Dendritic cell treated with granulocyte-macrophage colony-stimulating factor and Interleukin-4, amounts not matched to agents 40 ng/mL and 50 ng/mL, for 4 days (primary cell): ENCODE data around the gene E4F1.

Source experiments
- H3K27ac Mint-ChIP-seq: one replicate; pipeline ENCODE4 v1.8.0; 2022; ENCODE audit warnings: mild to moderate bottlenecking, mixed read lengths
- H3K27me3 Mint-ChIP-seq: one replicate; pipeline ENCODE4 v1.8.0; 2022; ENCODE audit warnings: mild to moderate bottlenecking, mixed read lengths
- H3K36me3 Mint-ChIP-seq: one replicate; pipeline ENCODE4 v1.8.0; 2022; ENCODE audit warnings: low read depth, mixed read lengths
- H3K4me1 Mint-ChIP-seq: one replicate; pipeline ENCODE4 v1.8.0; 2022; ENCODE audit warnings: low read depth, mixed read lengths
- H3K4me3 Mint-ChIP-seq: one replicate; pipeline ENCODE4 v1.8.0; 2022; ENCODE audit warnings: mild to moderate bottlenecking, moderate library complexity, mixed read lengths
- H3K9me3 Mint-ChIP-seq: one replicate; pipeline ENCODE4 v1.8.0; 2022; ENCODE audit warnings: mixed read lengths
- intact Hi-C: fragments of 100-400 bp; cut with micrococcal nuclease; formaldehyde crosslinking; loops from one replicate; pipeline ENCODE4 v1.15.0; 2022

E4F1 gene

DNA sequence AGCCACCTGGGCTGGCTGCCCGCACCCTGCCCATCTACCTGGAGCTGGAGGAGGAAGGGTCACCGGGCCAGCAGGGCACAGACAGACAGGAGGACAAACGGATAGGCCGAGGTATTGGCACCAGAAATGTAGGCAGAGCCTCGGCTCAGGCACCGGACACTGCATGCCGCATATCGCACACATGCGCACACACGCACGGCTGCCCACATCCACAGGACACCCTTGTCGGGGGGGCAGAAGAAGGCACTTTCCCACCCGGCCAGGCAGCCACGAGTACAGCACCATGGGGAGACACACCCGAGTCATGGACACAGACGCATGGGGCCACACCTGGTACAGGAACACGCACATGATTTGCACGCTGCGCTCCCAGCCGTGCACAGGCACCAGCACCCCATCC lies 41.4 kb upstream of the E4F1 start:
- no peaks in the 10 kb centered on the region for H3K4me1 Mint-ChIP-seq
- peaks cover 14% of the 10 kb centered on the region for H3K36me3 Mint-ChIP-seq
- H3K27me3 Mint-ChIP-seq = peaks cover 4% of the 10 kb centered on the region
- no peaks in the 10 kb centered on the region for H3K9me3 Mint-ChIP-seq
- no peak overlapping the region for H3K4me3 Mint-ChIP-seq
- intact Hi-C loops = no loop called here
- no peak overlapping the region for H3K27ac Mint-ChIP-seq

DNA sequence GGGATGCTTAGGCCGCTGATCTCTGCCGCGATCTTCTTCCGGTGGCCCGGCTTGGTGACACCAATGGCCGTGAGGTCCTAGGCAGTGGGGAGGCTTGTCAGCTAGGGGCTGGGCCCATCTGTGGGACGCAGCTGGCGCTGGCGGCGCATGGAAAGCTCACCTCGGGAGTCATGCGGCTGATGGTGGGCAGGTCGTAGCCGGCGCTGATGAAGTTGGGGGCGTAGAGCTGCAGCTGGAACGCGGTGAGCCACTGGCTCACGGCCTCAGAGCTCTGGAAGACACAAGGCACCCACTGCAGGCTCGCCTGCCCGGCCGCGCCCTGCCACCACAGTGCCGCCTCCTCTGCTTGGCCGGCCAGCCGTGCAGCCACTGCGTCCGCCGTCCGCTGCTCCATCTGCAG lies 39.7 kb upstream of the E4F1 start:
- H3K27ac Mint-ChIP-seq = no peak overlapping the region

DNA sequence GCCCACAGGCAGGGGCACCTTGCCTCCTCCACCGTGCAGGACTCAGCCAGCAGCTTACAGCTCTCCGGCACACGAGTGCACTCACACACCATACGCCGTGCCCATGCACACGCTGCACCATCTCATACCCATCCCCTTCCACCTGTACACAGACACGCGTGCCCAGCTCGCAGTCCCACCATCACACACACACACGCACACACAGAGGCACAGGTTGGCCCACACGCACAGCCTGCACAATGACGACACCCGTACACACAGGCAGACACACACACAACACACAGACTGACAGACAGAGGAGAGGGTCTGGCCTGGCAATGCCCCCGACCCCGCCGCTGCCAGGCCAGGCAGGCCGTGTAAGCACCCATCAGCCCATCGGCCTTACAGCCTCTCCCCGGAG lies 39.0 kb upstream of the E4F1 start:
- peaks cover 1% of the 10 kb centered on the region for H3K27me3 Mint-ChIP-seq
- no peaks in the 10 kb centered on the region for H3K36me3 Mint-ChIP-seq
- H3K4me1 Mint-ChIP-seq = no peaks in the 10 kb centered on the region
- H3K4me3 Mint-ChIP-seq = no peak overlapping the region
- intact Hi-C loops = no loop called here
- no peak overlapping the region for H3K27ac Mint-ChIP-seq
- H3K9me3 Mint-ChIP-seq = no peaks in the 10 kb centered on the region

More for the DNA sequence above, 39.7 kb upstream of the E4F1 start:
- peaks cover 4% of the 10 kb centered on the region for H3K27me3 Mint-ChIP-seq
- no peak overlapping the region for H3K4me3 Mint-ChIP-seq
- no peaks in the 10 kb centered on the region for H3K4me1 Mint-ChIP-seq
- no peaks in the 10 kb centered on the region for H3K36me3 Mint-ChIP-seq
- no peaks in the 10 kb centered on the region for H3K9me3 Mint-ChIP-seq
- intact Hi-C loops = no loop called here

GRCh38 chr16:2184962-2185361 lies 38.4 kb upstream of the E4F1 start:
- intact Hi-C loops = no loop called here
- H3K9me3 Mint-ChIP-seq = no peaks in the 10 kb centered on the region
- H3K27me3 Mint-ChIP-seq = no peaks in the 10 kb centered on the region
- no peaks in the 10 kb centered on the region for H3K4me1 Mint-ChIP-seq
- no peak overlapping the region for H3K4me3 Mint-ChIP-seq
- no peak overlapping the region for H3K27ac Mint-ChIP-seq
- no peaks in the 10 kb centered on the region for H3K36me3 Mint-ChIP-seq

DNA sequence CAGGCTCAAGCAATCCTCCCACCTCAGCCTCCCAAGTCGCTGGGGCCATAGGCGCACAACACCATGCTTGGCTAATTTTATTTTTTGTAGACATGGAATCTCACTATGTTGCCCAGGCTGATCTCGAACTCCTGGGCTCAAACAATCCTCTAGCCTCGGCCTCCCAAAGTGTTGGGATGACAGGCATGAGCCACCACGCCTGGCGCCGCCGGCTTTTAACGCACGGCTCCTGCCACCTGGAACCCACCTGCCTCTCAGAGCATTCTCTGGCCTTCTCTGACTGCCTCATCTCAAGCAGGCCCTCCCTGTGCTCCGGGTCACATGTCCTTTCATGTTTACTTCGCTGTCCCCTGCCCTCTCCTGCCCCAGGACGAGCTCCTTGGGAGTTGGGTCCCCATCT lies 37.3 kb upstream of the E4F1 start:
- Mint-ChIP-seq H3K4me1 (no peaks in the 10 kb centered on the region), H3K27me3 (no peaks in the 10 kb centered on the region), H3K4me3 (no peak overlapping the region), H3K27ac (no peak overlapping the region), H3K9me3 (no peaks in the 10 kb centered on the region), H3K36me3 (no peaks in the 10 kb centered on the region)
- intact Hi-C loops = no loop called here

DNA sequence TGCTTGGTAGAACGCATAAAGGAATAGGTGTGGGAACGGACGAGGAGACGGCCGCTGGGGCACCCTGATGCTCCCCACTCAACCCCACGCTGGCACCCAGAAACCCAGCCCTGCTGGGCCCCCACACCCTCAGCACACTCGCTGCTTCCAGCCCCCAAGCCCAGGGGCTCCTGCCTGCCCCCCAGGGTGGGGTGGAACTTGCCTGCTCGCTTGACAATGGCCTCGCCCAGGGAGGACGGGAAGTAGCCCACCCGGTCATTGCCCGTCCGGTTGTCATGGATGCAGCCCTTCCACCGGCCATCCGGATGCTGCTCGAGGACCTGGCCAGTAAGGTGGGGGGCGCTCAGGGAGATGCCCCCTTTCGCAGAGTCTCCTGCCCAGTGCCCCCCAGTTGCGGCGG lies 36.9 kb upstream of the E4F1 start:
- intact Hi-C loops = no loop called here
- no peak overlapping the region for H3K27ac Mint-ChIP-seq
- no peaks in the 10 kb centered on the region for H3K4me1 Mint-ChIP-seq
- no peaks in the 10 kb centered on the region for H3K27me3 Mint-ChIP-seq
- H3K9me3 Mint-ChIP-seq = no peaks in the 10 kb centered on the region
- H3K4me3 Mint-ChIP-seq = no peak overlapping the region
- no peaks in the 10 kb centered on the region for H3K36me3 Mint-ChIP-seq

- Mint-ChIP-seq H3K4me1 (no peaks in the 10 kb centered on the region), H3K9me3 (no peaks in the 10 kb centered on the region), H3K4me3 (no peak overlapping the region), H3K36me3 (no peaks in the 10 kb centered on the region), H3K27me3 (no peaks in the 10 kb centered on the region), H3K27ac (no peak overlapping the region)
- intact Hi-C loops = no loop called here
These were observed 36.2 kb upstream of the E4F1 start for GRCh38 chr16:2187212-2187611.

DNA sequence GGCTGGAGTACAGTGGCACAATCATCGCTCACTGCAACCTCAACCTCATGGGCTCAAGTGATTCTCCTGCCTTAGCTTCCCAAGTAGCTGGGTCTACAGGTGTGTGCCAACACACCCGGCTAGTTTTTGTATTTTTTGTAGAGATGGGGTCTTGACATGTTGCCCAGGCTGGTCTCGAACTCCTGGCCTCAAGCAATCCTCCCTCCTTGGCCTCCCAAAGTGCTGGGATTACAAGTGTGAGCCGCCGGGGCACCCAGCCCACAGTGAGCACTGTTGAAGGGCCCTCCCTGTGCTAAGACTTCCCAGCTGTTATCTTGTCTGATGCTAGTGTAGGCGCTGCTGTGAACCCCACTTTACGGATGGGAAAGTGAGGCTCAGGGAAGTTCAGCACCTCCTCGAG lies 35.0 kb upstream of the E4F1 start:
- Mint-ChIP-seq H3K27ac (no peak overlapping the region), H3K36me3 (no peaks in the 10 kb centered on the region), H3K27me3 (peaks cover 5% of the 10 kb centered on the region), H3K9me3 (no peaks in the 10 kb centered on the region), H3K4me1 (no peaks in the 10 kb centered on the region), H3K4me3 (no peak overlapping the region)
- intact Hi-C loops = no loop called here

DNA sequence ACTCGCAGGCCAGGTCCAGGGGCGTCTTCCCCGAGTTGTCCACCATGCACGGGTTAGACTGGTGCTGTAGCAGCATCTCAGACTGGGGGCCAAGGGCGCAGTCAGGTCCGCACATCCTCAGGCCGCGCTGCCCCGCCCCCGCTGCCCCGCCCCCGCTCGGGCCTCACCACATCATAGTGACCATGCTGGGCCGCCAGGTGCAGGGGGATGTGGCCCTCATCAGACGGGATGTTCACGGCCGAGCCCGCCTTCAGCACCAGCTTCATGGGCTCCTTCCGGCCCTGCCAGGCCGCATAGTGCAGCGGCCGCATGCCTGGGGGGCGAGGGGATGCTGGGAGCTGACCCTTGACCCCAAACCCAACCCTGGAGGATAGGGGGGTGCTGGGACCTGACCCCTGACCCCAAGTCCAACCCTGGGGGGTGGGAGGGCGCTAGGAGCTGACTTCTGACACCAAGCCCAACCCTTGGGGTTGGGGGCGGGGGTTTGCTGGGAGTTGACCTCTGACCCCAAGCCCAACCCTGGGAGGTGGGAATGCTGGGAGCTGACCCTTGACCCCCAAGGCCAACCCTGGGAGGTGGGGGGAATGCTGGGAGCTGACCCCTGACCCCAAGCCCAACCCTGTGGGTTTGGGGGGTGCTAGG lies 34.0 kb upstream of the E4F1 start:
- intact Hi-C loops = no loop called here
- Mint-ChIP-seq H3K4me3 (no peak overlapping the region), H3K9me3 (no peaks in the 10 kb centered on the region)

DNA sequence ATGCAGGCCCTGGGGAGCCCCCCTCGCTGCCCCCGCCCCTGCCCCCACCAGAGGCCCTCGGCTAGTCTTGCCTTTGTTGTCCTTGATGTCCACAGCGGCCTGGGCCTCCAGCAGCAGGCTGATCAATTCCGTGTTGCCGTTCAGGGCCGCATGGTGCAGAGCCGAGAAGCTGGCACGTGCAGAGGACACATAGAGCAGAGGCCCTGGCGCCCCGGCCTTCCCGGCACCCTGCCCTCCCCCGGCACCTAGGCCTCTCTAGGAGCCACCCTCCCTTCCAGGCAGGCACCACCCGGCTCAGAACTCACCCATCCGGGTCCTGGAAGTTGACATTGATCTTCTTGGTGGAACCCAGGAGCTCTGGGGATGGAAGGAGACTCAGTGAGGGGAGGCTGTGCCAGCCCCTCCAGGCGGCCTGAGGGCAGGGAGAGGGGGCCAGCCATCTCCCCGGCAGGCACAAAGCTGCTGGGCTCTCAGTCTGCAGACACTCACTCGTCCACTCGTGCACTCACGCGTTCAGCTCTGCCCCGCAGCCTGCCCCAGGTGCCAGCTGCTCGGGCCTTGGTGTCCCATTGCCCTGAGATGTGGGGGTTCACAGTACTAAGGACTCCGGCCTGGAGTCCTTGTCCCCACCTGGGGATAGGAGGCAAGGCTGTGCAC lies 33.3 kb upstream of the E4F1 start:
- no peak overlapping the region for H3K4me3 Mint-ChIP-seq
- no peaks in the 10 kb centered on the region for H3K36me3 Mint-ChIP-seq
- peaks cover 23% of the 10 kb centered on the region for H3K27me3 Mint-ChIP-seq
- no peaks in the 10 kb centered on the region for H3K4me1 Mint-ChIP-seq
- H3K27ac Mint-ChIP-seq = no peak overlapping the region
- H3K9me3 Mint-ChIP-seq = no peaks in the 10 kb centered on the region
- intact Hi-C loops = no loop called here

More for the DNA sequence above, 34.0 kb upstream of the E4F1 start:
- Mint-ChIP-seq H3K27me3 (peaks cover 15% of the 10 kb centered on the region), H3K36me3 (no peaks in the 10 kb centered on the region), H3K4me1 (no peaks in the 10 kb centered on the region), H3K27ac (no peak overlapping the region)

- H3K9me3 Mint-ChIP-seq = no peaks in the 10 kb centered on the region
- H3K4me3 Mint-ChIP-seq = no peak overlapping the region
- H3K36me3 Mint-ChIP-seq = no peaks in the 10 kb centered on the region
- intact Hi-C loops = no loop called here
- H3K27me3 Mint-ChIP-seq = peaks cover 30% of the 10 kb centered on the region
- H3K27ac Mint-ChIP-seq = no peak overlapping the region
- H3K4me1 Mint-ChIP-seq = no peaks in the 10 kb centered on the region
These were observed 32.5 kb upstream of the E4F1 start for GRCh38 chr16:2190659-2191445.

GRCh38 chr16:2191446-2191706 lies 32.0 kb upstream of the E4F1 start:
- H3K27ac Mint-ChIP-seq = no peak overlapping the region
- peaks cover 32% of the 10 kb centered on the region for H3K27me3 Mint-ChIP-seq
- no peaks in the 10 kb centered on the region for H3K4me1 Mint-ChIP-seq
- H3K9me3 Mint-ChIP-seq = no peaks in the 10 kb centered on the region
- no peaks in the 10 kb centered on the region for H3K36me3 Mint-ChIP-seq
- intact Hi-C loops = no loop called here
- no peak overlapping the region for H3K4me3 Mint-ChIP-seq

DNA sequence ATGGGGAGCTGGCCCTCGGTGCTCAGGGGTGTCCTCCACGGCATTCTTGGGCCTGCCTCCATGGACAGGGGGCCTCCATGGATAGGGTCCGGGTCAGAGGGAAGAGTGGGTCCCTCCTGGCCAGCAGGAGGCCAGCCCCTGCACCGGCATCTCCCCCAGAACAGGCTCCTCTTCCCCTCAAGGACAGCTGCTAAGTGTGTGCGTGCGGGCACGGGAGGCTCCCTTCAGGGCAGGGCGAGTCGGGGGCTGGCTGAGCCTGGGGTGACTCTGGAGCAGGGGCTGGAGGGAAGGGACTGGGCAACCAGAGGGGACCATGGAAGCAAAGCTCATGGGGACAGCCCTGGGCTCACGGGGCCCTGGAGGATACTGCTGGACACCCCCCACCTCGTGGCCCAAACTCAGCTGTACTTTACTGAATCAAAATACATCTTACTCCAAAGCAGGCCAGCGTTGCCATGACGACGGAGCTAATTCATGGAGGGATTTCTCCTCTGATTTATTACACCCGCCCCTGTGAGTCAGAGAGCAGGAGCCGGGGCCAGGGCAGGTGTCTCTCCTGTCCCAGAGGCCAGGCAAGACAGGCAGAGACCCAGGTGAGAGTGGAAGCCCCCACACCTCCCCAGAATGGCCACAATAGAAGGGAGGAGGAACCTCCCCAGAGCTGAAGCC lies 29.1 kb upstream of the E4F1 start:
- H3K27me3 Mint-ChIP-seq = peaks cover 56% of the 10 kb centered on the region
- intact Hi-C loops = no loop called here
- H3K27ac Mint-ChIP-seq = no peak overlapping the region
- no peaks in the 10 kb centered on the region for H3K9me3 Mint-ChIP-seq
- H3K4me3 Mint-ChIP-seq = no peak overlapping the region
- no peaks in the 10 kb centered on the region for H3K4me1 Mint-ChIP-seq
- H3K36me3 Mint-ChIP-seq = no peaks in the 10 kb centered on the region

GRCh38 chr16:2194852-2195321 lies 28.5 kb upstream of the E4F1 start:
- H3K36me3 Mint-ChIP-seq = no peaks in the 10 kb centered on the region
- intact Hi-C loops = no loop called here
- H3K4me3 Mint-ChIP-seq = no peak overlapping the region
- H3K27me3 Mint-ChIP-seq = peaks cover 62% of the 10 kb centered on the region
- H3K4me1 Mint-ChIP-seq = no peaks in the 10 kb centered on the region
- H3K27ac Mint-ChIP-seq = no peak overlapping the region
- H3K9me3 Mint-ChIP-seq = no peaks in the 10 kb centered on the region
